Epithelial cell of proximal tubule (primary cell): Measurements from ENCODE around the gene SLC12A8. TPM values are rescaled to one million over a fixed set of nuclear protein-coding genes. Genes with fewer than 3 reads are reported as not detected.

Experiments used
- DNase-seq: peaks from one replicate; pipeline ENCODE4 v3.0.0-alpha.2; 2011; ENCODE audit warnings: low read depth
- H3K4me3 ChIP-seq: 2 replicates; pipeline ENCODE4 v1.5.1; 2011; ENCODE audit warnings: low read depth, mild to moderate bottlenecking, low read length
- total RNA-seq: library from RNA; depleted of rRNA; stranded (reverse); fragments of >200 nt; gene quantifications from 2 replicates; pipeline ENCODE4 v1.2.3, GENCODE V29; 2015
- TF ChIP-seq, protein P1 (sequence below): conservative IDR thresholded peaks from 2 replicates; pipeline ENCODE4 v1.5.1; 2012; ENCODE audit warnings: low read depth, mild to moderate bottlenecking, low read length

The SLC12A8 gene
- total RNA-seq, 1 donor from 2014 or later: 17.9 TPM

DNA sequence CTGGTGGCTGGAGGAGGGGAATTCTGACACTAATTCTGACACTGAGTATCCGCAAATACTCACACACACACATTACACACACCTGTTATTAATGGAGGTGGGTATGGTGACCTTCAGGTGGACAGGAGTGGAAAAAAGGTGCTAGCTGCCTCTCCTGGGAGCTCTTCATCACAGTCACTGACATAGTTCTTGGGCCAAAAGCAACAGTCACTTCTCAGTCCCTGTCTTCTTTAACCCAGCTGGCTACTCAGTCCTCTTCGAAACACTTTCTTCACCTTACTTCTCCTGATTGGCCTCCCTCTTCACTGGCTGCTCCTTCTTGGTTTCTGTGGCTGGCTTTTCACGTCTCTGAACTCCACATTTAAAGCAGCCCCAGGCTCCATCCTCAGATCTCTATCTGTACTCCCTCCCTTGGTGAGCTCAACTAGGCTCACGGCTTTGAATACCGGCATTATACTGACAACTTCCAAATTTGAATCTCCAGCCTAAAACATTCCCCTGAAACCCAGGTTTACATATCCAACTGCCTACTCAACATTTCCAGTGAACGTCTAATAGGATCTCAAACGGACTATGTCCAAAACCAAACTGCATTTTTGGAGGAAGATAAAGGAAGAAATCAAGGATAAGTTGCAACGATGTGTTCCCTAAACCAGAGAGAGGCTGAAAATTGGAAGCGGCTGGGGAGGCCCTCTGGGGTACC, 103.6 kb downstream of the SLC12A8 start:
- no peak overlapping the region for H3K4me3 ChIP-seq
- TF ChIP-seq, protein P1, sequence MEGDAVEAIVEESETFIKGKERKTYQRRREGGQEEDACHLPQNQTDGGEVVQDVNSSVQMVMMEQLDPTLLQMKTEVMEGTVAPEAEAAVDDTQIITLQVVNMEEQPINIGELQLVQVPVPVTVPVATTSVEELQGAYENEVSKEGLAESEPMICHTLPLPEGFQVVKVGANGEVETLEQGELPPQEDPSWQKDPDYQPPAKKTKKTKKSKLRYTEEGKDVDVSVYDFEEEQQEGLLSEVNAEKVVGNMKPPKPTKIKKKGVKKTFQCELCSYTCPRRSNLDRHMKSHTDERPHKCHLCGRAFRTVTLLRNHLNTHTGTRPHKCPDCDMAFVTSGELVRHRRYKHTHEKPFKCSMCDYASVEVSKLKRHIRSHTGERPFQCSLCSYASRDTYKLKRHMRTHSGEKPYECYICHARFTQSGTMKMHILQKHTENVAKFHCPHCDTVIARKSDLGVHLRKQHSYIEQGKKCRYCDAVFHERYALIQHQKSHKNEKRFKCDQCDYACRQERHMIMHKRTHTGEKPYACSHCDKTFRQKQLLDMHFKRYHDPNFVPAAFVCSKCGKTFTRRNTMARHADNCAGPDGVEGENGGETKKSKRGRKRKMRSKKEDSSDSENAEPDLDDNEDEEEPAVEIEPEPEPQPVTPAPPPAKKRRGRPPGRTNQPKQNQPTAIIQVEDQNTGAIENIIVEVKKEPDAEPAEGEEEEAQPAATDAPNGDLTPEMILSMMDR: no peak
- DNase-seq: no peak

DNA sequence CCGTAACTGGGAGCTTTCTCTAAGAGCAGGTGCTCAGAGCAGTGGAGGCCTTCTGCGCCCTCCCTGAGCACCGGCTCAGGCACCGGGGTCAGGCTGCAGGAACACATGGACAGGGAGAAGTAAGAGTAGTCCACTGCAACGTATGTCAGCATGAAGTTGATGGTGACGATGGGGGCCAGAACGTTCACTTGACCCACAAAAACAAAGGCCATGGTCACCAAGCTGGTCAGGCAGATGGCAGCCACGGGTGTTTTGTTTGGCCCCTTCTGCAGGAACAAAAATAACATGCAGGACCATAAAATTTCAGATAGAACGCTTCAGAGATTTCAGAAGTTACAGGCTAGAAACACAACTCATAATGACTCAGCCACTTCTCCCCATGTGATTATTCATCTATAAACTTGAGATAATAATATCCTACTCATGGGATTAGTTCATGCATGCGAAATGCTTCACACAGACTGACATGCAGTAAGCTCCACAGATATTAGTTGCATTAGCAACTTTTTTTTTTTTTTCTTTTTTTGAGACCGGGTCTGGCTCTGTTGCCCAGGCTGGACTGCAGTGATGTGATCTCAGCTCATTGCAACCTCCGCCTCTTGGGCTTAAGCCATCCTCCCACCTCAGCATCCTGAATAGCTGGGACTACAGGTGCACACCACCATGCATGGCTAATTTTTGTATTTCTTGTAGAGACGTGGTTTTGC, 104.5 kb downstream of the SLC12A8 start:
- H3K4me3 ChIP-seq: no peak overlapping the region
- TF ChIP-seq, protein P1: no peak
- peak; percentile 86 for DNase-seq

DNA sequence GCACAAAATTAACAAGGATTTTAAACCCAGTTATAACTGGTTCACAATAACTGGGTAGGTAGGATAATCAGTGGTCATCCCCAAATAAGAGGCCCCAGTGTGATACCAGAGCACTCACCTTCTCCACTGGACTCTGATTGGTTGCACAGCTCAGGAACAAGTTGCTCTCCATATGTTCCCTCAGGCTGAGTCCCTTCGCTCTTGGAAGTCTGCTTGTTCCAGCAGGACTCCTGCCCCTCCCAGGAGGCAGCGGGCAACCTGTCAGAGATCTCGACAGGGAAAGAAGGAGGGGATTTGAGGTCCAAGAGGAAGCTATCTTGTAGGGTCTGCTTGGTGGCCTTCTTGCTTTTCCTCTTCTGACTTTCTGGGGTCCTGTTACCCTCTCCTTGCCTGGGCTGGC, 105.2 kb downstream of the SLC12A8 start:
- TF ChIP-seq, protein P1: no peak
- DNase-seq: no peak
- H3K4me3 ChIP-seq: no peak overlapping the region

DNA sequence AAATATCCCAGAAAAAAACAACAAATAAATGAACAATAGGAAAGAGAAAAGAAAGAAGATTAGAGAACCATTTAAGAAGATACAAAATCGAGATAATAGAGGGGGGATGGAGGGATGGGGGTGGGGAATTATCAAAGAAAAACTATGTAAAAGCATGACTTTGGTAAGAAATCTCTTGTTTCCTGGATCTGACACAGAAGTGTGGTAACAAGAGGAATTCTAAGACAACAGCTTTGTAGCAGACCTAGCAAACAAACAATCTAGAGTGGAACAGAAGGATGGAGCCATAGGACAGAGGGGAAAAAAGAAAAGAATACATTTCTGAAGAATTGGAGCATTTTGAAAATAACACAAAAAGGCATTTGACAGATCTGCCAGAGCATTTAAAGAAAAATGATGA, 107.4 kb downstream of the SLC12A8 start:
- TF ChIP-seq, protein P1: no peak
- no peak overlapping the region for H3K4me3 ChIP-seq
- no peak for DNase-seq

DNA sequence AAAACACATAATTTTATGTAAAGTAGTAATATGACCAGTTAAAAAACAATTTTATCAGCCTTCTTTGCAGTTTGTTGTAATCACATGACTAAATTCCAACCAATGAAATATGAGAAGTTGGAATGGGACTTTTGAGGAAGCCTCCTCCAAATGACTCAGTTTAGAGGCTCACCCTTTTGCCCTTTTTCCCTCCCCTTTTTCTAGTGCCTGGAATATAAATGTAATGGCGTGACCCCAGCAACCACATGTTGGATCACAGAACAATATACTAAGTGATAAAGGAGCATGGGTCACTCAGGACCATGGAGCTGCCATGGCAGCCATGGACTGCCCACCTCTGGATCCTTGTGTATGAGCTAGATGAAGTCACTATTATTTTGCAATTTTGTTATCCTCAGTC, 107.9 kb downstream of the SLC12A8 start:
- H3K4me3 ChIP-seq: no peak overlapping the region
- TF ChIP-seq, protein P1: no peak
- no peak for DNase-seq

DNA sequence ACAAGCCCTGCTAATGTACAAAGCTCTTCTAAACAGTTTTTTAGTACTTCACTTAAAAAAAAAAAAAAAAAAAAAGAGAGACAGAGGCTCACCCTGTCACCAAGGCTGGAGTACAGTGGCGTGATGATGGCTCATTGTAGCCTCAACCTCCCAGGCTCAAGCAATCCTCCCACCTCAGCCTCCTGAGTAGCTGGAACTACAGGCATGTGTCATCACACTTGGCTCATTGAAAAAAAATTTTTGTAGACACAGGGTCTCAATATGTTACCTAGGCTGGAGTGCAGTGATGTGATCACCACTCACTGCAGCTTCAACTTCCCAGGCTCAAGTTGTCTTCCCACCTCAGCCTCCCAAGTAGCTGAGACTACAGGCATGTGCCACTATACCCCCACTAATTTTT, 109.1 kb downstream of the SLC12A8 start:
- TF ChIP-seq, protein P1: no peak
- DNase-seq: no peak
- no peak overlapping the region for H3K4me3 ChIP-seq
